Measurements from ENCODE around the gene RIMKLB. TPM values are rescaled to one million over a fixed set of nuclear protein-coding genes. Genes with fewer than 3 reads are reported as not detected.

The RIMKLB gene
- total RNA-seq, 4 donors from 2014 or later, result 42.2 to 149 (median 73.8) TPM

DNA sequence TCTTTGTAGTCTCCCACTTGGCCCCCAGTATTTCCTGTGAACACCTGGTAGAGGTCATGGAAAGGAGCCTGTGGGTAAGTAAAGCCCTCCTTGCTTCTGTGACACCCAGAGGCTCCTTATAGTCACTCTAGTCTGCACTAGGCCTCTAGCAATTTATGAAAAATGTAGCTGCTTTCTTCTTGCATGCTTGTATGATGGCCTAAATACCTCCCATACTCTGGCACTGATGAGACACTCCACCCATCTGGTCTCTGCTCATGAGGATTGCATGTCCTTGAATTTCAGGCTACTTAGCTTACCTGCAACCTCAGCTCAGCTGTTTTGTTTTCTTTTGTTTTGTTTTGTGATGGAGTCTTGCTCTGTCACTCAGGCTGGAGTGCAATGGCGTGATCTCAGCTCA is 120.1 kb downstream of the RIMKLB start:
- TF ChIP-seq, protein P1, sequence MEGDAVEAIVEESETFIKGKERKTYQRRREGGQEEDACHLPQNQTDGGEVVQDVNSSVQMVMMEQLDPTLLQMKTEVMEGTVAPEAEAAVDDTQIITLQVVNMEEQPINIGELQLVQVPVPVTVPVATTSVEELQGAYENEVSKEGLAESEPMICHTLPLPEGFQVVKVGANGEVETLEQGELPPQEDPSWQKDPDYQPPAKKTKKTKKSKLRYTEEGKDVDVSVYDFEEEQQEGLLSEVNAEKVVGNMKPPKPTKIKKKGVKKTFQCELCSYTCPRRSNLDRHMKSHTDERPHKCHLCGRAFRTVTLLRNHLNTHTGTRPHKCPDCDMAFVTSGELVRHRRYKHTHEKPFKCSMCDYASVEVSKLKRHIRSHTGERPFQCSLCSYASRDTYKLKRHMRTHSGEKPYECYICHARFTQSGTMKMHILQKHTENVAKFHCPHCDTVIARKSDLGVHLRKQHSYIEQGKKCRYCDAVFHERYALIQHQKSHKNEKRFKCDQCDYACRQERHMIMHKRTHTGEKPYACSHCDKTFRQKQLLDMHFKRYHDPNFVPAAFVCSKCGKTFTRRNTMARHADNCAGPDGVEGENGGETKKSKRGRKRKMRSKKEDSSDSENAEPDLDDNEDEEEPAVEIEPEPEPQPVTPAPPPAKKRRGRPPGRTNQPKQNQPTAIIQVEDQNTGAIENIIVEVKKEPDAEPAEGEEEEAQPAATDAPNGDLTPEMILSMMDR (IDR thresholded peaks at IDR 0.05; ENCODE audit: low read depth), result no peak

DNA sequence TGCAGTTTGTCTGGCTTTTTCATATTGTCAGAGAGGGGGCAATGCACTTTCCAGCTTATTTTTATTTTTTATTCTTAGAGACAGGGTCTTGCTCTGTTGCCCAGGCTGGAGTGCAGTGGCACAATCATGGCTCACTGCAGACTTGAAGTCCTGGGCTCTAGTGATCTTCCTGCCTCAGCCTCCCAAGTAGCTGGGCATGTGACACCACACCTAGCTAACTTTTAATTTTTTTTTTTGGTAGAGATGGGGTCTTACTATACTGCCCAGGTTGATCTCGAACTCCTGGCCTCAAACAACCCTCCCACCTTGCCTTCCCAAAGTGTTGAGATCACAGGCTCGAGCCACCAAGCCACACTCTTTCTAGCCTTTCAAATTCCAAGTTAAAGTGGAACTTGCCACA is 120.7 kb downstream of the RIMKLB start:
- TF ChIP-seq, protein P1 (IDR thresholded peaks at IDR 0.05; ENCODE audit: low read depth), result no peak

DNA sequence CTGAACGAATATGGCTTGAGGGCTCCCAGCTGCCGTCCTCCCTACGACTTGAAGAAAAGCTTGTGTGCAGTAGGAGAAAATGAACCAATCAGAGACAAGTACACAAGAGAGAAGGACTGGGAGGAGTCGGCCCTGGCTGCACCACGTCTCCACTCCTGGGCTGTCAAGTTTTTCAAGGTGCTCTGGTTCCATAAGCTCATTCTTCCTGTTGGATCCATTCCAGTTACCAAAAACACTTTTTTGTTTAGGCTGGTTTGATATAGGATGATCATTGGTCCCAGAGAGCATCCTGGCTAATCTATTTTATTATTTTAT is 121.8 kb downstream of the RIMKLB start:
- TF ChIP-seq, protein P1 (IDR thresholded peaks at IDR 0.05; ENCODE audit: low read depth), result no peak

DNA sequence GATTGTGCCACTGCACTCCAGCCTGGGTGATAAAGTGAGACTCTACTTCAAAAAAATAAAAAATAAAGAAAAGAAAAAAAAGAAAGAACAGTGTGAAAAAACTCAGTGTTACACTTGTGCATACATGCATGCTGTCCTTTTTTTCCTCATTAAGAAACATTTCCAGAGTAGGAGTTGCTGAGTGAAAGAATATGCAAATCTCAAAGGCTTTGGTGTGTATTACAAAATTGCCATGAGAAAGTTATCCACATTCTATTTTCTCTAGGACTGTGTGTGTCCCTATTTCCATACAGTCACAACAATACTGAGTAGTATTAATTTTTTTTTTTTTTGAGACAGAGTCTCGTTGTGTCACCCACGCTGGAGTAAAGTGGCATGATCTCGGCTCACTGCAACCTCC is 123.8 kb downstream of the RIMKLB start:
- TF ChIP-seq, protein P1 (IDR thresholded peaks at IDR 0.05; ENCODE audit: low read depth), result no peak

DNA sequence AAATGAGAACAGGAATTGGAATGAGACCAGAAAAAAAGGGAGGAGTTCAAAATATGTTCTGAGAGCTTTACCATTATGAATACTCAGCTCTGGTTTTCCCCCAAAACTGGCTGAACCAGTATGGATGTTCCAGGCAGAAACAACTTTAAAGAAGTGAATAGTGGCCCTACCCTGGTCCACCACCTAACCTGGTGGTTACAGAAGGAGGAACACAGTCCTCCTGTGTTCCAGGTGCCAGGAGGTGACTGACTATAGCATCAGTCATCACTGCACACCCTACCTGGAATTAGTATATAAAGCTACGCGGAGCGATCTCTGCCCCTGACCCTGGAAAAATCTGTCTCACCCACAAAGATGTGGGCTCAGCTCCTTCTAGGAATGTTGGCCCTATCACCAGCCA is 124.5 kb downstream of the RIMKLB start, which contains the start of gene A2ML1:
A2ML1 (plus strand) TSS at position 324 of the 400 bp plus-strand sequence; CDS start at position 355, 31 bp downstream.
- TF ChIP-seq, protein P1 (IDR thresholded peaks at IDR 0.05; ENCODE audit: low read depth), result no peak

DNA sequence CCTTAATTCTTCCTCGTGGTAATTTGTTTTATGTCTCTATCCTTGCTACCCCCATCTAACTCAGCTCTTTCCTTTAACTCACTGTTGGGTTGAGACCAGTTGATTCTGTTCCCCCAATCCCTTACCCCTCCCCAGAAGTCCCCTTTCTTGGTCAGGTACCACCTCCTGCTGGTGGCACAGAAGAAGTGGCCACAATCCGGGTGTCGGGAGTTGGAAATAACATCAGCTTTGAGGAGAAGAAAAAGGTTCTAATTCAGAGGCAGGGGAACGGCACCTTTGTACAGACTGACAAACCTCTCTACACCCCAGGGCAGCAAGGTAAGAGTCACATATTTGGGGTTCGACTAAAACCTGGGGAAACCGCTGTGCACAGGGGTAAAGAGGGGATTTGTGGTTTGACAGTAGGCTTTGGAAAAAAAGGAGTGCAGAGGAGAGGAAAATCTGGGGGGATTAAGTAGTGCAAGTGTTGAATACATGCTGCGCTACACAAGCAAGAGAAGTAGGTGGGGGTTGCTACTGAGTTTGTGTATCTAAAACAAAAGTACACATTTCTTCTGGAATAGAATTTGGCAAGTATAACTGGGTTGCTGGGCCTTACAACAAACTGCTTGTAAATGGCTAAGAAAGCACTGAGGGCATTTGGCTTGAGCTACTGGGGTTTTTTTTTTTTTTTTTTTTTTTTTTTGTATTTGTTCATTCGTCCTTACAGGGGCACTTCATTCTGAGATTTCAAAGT is 125.9 kb downstream of the RIMKLB start:
- TF ChIP-seq, protein P1 (IDR thresholded peaks at IDR 0.05; ENCODE audit: low read depth), result no peak

DNA sequence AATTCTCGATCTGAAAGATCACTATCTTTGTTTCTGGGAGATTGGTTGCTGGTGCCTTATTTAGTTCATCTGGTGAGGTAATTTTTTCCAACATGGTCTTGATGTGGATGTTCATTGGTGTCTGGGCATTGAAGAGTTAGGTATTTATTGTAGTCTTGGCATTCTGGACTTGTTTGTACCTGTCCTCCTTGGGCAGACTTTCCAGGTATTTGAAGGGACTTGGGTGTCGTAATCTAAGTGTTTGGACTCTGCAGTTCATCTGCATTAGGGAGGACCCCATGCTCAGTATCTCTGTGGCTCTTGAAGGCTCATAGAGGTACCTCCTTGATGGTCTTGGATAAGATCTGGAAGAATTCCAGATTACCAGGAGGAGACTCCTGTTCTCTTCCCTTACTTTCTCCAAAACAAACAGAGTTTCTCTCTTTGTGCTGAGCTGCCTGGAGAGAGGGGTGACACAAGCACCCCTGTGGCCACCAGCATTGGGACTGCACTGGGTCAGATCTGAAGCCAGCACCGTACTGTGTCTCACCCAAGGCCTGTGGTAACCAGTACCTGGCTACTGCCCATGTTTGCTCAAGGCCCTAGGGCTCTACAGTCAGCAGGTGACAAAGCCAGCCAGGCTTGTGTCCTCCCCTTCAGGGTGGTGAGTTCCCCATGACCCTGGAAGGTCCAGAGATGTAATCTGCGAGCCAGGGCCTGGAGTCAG is 129.9 kb downstream of the RIMKLB start:
- TF ChIP-seq, protein P1 (IDR thresholded peaks at IDR 0.05; ENCODE audit: low read depth), result no peak

All from subcutaneous adipose tissue (tissue), 4 donors.